ENCODE data around the gene NSUN3. TPM values are rescaled to one million over a fixed set of nuclear protein-coding genes. Genes with fewer than 3 reads are reported as not detected.
"Not testable (repeated sequence)": the region's sequence is repeated elsewhere in the genome, so short reads cannot be mapped to it uniquely, and the experiment has no call there.

NSUN3 gene
- total and polyA plus RNA-seq, 8 donors, result 3.3 to 9.7 (median 5.4) TPM

DNA sequence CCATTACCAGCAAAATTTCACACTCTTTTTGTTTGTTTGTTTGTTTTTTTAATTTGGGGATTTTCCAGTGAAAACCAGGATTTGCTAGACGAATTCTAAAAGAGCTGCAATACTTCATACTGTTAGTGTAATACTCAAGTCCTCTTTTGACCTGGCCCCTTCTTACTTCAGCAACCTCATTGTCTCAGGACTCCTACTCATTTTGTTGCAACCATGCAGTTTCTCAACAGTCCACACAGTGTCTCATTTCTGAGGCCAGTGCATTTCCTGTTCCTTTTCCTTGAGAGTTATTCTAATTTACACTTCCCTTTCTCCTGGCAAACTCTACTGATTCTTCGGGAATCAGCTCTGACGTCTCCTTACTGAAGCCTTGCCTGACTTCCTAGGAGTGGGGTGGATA, 35.6 kb downstream of the NSUN3 start:
- Histone ChIP-seq H3K36me3 (peaks cover 0 to 26% (median 0%) of the 10 kb centered on the region in 3 donors), H3K4me1 (no peaks in the 10 kb centered on the region), H3K4me3 (no peak overlapping the region), H3K9me3 (no peaks in the 10 kb centered on the region), H3K27ac (no peak overlapping the region), H3K27me3 (no peaks in the 10 kb centered on the region)
- ATAC-seq (peak in 1 of 4 donors; percentile 56), DNase-seq (no peak), FAIRE-seq (no peak)
- intact Hi-C loops (cut with DNase I), result no loop called here
- 82 to 84% methylated on average over 3 of the region's 3 CpGs for WGBS, 2 donors
- TF ChIP-seq, protein P1, sequence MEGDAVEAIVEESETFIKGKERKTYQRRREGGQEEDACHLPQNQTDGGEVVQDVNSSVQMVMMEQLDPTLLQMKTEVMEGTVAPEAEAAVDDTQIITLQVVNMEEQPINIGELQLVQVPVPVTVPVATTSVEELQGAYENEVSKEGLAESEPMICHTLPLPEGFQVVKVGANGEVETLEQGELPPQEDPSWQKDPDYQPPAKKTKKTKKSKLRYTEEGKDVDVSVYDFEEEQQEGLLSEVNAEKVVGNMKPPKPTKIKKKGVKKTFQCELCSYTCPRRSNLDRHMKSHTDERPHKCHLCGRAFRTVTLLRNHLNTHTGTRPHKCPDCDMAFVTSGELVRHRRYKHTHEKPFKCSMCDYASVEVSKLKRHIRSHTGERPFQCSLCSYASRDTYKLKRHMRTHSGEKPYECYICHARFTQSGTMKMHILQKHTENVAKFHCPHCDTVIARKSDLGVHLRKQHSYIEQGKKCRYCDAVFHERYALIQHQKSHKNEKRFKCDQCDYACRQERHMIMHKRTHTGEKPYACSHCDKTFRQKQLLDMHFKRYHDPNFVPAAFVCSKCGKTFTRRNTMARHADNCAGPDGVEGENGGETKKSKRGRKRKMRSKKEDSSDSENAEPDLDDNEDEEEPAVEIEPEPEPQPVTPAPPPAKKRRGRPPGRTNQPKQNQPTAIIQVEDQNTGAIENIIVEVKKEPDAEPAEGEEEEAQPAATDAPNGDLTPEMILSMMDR (IDR thresholded peaks at IDR 0.05), result no peak

DNA sequence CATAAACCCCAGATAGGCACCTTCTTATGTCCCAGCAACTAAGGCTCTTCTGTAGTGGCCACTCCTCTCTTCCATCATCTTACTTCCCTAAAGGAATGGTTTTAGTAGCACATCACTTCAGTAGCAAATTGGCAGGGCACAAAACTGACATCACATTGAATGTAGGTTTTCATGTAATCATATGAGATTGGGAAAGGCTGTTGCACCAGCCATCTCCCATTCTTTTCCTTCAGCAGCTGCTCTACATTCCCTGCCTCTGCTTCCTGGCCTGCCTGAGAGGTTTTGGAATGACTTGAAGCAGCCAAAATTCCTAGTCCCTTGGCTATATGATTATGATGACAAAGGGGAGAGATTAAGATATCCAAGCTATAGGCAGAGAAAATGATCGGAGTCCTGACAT, 36.5 kb downstream of the NSUN3 start:
- Histone ChIP-seq H3K4me1 (no peaks in the 10 kb centered on the region), H3K27me3 (no peaks in the 10 kb centered on the region), H3K27ac (no peak overlapping the region), H3K36me3 (peaks cover 0 to 26% (median 0%) of the 10 kb centered on the region in 3 donors), H3K4me3 (no peak overlapping the region), H3K9me3 (no peaks in the 10 kb centered on the region)
- no peak for DNase-seq
- FAIRE-seq, result no peak
- TF ChIP-seq, protein P1 (IDR thresholded peaks at IDR 0.05), result no peak
- ATAC-seq, result no peak
- intact Hi-C loops (cut with DNase I), result no loop called here
- WGBS, 2 donors, result 83 to 94% methylated on average over 1 of the region's 1 CpG

DNA sequence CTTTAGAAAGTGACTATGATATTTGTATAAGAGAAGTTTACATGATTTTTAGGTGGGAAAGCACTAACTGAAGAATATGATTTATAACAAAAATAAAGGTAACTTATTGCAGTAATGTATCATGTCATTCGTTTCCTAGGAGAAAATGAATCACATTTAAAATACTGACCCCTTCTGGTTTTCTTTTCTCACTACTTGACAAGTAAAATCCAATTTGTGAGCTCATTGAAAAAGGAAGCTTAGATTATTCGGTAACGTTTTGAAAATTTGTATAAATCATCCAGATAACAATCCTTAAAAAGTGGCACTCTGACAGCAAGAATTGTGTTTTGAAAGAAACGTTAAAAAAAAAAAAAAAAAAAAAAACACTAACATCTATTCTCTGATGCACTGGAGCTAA, 39.0 kb downstream of the NSUN3 start:
- peaks cover 0 to 4% (median 0%) of the 10 kb centered on the region in 3 donors for H3K4me1 ChIP-seq
- H3K4me3 ChIP-seq, result no peak overlapping the region
- TF ChIP-seq, protein P1 (IDR thresholded peaks at IDR 0.05), result no peak
- no peak for ATAC-seq
- no peak for DNase-seq
- H3K36me3 ChIP-seq, result peaks cover 0 to 10% (median 0%) of the 10 kb centered on the region in 3 donors
- no peak for FAIRE-seq
- H3K27ac ChIP-seq, result no peak overlapping the region
- WGBS, 2 donors, result 61 to 69% methylated on average over 4 of the region's 4 CpGs
- intact Hi-C loops (cut with DNase I), result no loop called here
- no peaks in the 10 kb centered on the region for H3K27me3 ChIP-seq
- no peaks in the 10 kb centered on the region for H3K9me3 ChIP-seq

DNA sequence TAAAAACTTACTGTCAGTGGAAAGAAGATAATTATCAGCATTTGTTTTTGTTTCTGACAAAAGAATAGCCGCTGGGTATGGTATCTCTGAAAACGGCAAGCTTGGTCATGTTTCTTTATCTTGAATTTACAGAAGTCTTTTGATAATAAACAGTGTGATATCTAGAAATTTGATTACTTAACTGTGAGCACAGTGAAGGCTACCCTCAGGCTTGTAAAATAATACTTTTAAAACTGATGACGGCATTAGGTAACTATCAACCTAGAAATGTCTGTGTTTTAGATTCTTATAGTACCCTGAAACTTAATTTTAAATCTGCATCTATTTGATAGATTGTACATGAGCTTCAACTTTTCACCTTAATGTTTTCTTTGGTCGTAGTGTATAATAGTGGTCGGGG, 43.4 kb downstream of the NSUN3 start:
- Histone ChIP-seq H3K9me3 (no peaks in the 10 kb centered on the region), H3K4me3 (no peak overlapping the region), H3K27ac (no peak overlapping the region), H3K4me1 (peaks cover 0 to 4% (median 0%) of the 10 kb centered on the region in 3 donors), H3K27me3 (no peaks in the 10 kb centered on the region), H3K36me3 (no peaks in the 10 kb centered on the region)
- FAIRE-seq, result no peak
- TF ChIP-seq, protein P1 (IDR thresholded peaks at IDR 0.05), result no peak
- ATAC-seq, result no peak
- no peak for DNase-seq
- whole genome bisulfite sequencing, 2 donors, result 54 to 56% methylated on average over 5 of the region's 5 CpGs
- intact Hi-C loops (cut with DNase I), result no loop called here

DNA sequence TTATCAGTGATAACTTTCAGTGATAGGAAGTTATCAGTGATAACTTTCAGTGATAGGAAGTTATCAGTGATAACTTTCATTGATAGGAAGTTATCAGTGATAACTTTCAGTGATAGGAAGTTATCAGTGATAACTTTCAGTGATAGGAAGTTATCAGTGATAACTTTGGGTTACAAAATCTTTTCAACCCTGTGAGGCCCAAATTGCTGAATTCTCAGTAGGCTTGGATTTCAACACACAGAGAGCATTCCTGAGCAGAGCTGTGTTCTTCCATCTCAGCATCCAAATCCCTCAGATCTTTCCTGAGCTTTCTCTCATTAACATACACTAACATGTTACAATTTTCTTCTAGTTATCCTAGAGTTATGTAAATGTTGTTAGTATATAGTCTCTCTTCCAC, 47.4 kb downstream of the NSUN3 start:
- FAIRE-seq; H3K9me3 ChIP-seq; H3K4me3 ChIP-seq; H3K36me3 ChIP-seq; ATAC-seq; H3K27me3 ChIP-seq; H3K27ac ChIP-seq; DNase-seq; intact Hi-C loops (cut with DNase I); H3K4me1 ChIP-seq: not testable (repeated sequence)

DNA sequence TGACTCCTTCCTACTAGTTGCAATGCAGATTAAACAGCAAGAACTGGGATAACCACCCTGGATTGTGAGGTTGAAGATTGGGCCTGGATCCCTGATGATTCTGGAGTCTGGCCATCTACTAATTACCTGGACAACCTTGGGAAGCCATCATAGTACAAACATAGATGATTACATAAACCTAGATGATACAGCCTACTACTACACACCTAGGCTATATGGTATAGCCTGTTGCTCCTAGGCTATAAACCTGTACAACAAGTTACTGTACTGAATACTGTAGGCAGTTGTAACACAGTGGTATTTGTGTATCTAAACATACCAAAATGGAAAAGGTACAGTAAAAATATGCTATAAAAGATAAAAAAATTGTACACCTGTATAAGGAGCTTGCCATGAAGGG, 48.0 kb downstream of the NSUN3 start:
- no peak overlapping the region for H3K4me3 ChIP-seq
- ATAC-seq (no peak), FAIRE-seq (no peak), DNase-seq (no peak)
- peaks cover 0 to 4% (median 0%) of the 10 kb centered on the region in 3 donors for H3K4me1 ChIP-seq
- intact Hi-C loops (cut with DNase I), result no loop called here
- TF ChIP-seq, protein P1 (IDR thresholded peaks at IDR 0.05), result no peak
- no peaks in the 10 kb centered on the region for H3K36me3 ChIP-seq
- no peak overlapping the region for H3K27ac ChIP-seq
- H3K27me3 ChIP-seq, result no peaks in the 10 kb centered on the region
- no peaks in the 10 kb centered on the region for H3K9me3 ChIP-seq
